H1 (cell line): Measurements from ENCODE around the gene FAM169A.

Experiments
- CBX8 ChIP-seq: fragments of 300-800, 300-1000 bp; sonication (generic); IDR thresholded peaks from 2 replicates; pipeline ENCODE4 v1.7.1; 2016; ENCODE audit warnings: low read depth, low read length, borderline replicate concordance
- CTCF ChIP-seq, 3 experiments: IDR thresholded peaks; 1 replicate in 2 of 3; 2 replicates in 1 of 3; pipeline versions ENCODE4 v1.5.1 to v1.6.1; 2011; ENCODE audit warnings: low read length in 3 of 3, mild to moderate bottlenecking in 3 of 3, inconsistent platforms in 2 of 3, low read depth in 1 of 3, moderate library complexity in 1 of 3; ENCODE audit not compliant: insufficient read depth in 1 of 3; ENCODE audit errors: control extremely low read depth in 1 of 3
- RNF2 ChIP-seq: fragments of 200-900, 300-1000 bp; sonication (generic); IDR thresholded peaks from 2 replicates; pipeline ENCODE4 v1.7.1; 2016; ENCODE audit warnings: borderline replicate concordance, low read depth, mild to moderate bottlenecking, antibody characterized with exemption, low read length; ENCODE audit not compliant: poor library complexity, severe bottlenecking; ENCODE audit errors: missing control alignments
- SUZ12 ChIP-seq: fragments of 200-600 bp; sonication (generic); IDR thresholded peaks from 2 replicates; pipeline ENCODE4 v1.6.1; 2012; ENCODE audit warnings: mild to moderate bottlenecking, inconsistent platforms, low read length, moderate library complexity, mixed read lengths

- TF ChIP-seq SUZ12 (no peak), CTCF (IDR thresholded peaks at IDR 0.05; ENCODE audit: control extremely low read depth in 1 of 3, insufficient read depth in 1 of 3, low read depth in 1 of 3, low read length in 3 of 3) (no peak), CBX8 (no peak), RNF2 (no peak)
Measured at GRCh38 chr5:74778609-74779008, 87.6 kb downstream of the FAM169A start.
